PC-9 (cell line): Measurements from ENCODE around the gene MBOAT7. TPM values are rescaled to one million over a fixed set of nuclear protein-coding genes. Genes with fewer than 3 reads are reported as not detected.
A peak's percentile ranks its signal among the peaks of the same experiment; 100 is the strongest.

Source experiments
- BruUV-seq: library from RNA; stranded (reverse); fragments of 400-500 nt; replicated peaks from 2 replicates; lab custom pipeline; 2021; lab: Mats Ljungman, UMichigan
- CTCF ChIA-PET: fragments of 300-600 bp; sonication (Branson Sonifier 250); formaldehyde crosslinking; loops from one replicate; lab custom pipeline; 2022; ENCODE audit warnings: antibody characterized with exemption; lab: Charles Lee
- POLR2A ChIA-PET: fragments of 300-600 bp; sonication (Branson Sonifier 250); formaldehyde crosslinking; loops from one replicate; lab custom pipeline; 2022; ENCODE audit warnings: antibody characterized with exemption; ENCODE audit not compliant: unreplicated experiment; lab: Charles Lee
- DNase-seq, 2 experiments: peaks; one replicate each; pipeline versions ENCODE4 v3.0.0 to v3.0.0-alpha.2; 2015 to 2022; ENCODE audit warnings: mixed read lengths in 1 of 2
- H2AFZ ChIP-seq: fragments of 200-600 bp; sonication (generic); 2 replicates; pipeline ENCODE4 v1.8.1; 2017; ENCODE audit warnings: antibody characterized with exemption
- H3F3A ChIP-seq: fragments of 200-600 bp; sonication (generic); 2 replicates; pipeline ENCODE4 v1.8.1; 2017; ENCODE audit warnings: antibody characterized with exemption, mild to moderate bottlenecking, low read depth; ENCODE audit not compliant: insufficient read depth
- H3K27ac ChIP-seq: fragments of 200-600 bp; sonication (generic); 2 replicates; pipeline ENCODE4 v1.6.1; 2016; ENCODE audit warnings: mixed run types
- H3K27me3 ChIP-seq: fragments of 200-600 bp; sonication (generic); 2 replicates; pipeline ENCODE4 v1.6.1; 2016; ENCODE audit warnings: low read depth, mixed run types; ENCODE audit not compliant: insufficient read depth
- H3K36me3 ChIP-seq: fragments of 200-600 bp; sonication (generic); 2 replicates; pipeline ENCODE4 v1.6.1; 2016; ENCODE audit warnings: low read depth, mixed run types
- H3K4me1 ChIP-seq: fragments of 200-600 bp; sonication (generic); replicated peaks from 2 replicates; pipeline ENCODE4 v1.6.1; 2016; ENCODE audit warnings: mixed run types; ENCODE audit not compliant: insufficient read depth
- H3K4me2 ChIP-seq: fragments of 200-600 bp; sonication (generic); 2 replicates; pipeline ENCODE4 v1.6.1; 2017; ENCODE audit warnings: mixed run types
- H3K4me3 ChIP-seq: fragments of 200-600 bp; sonication (generic); 2 replicates; pipeline ENCODE4 v1.6.1; 2016; ENCODE audit warnings: mixed run types
- H3K79me2 ChIP-seq: fragments of 200-600 bp; sonication (generic); 2 replicates; pipeline ENCODE4 v1.6.1; 2017; ENCODE audit warnings: low read depth, mixed run types
- H3K9me2 ChIP-seq: fragments of 200-600 bp; sonication (generic); 2 replicates; pipeline ENCODE4 v1.8.1; 2017; ENCODE audit warnings: mild to moderate bottlenecking; ENCODE audit not compliant: insufficient read depth
- H3K9me3 ChIP-seq: fragments of 200-600 bp; sonication (generic); 2 replicates; pipeline ENCODE4 v1.8.1; 2016; ENCODE audit warnings: low read depth; ENCODE audit not compliant: insufficient read depth
- H4K20me1 ChIP-seq: fragments of 200-600 bp; sonication (generic); 2 replicates; pipeline ENCODE4 v1.8.1; 2017; ENCODE audit not compliant: insufficient read depth
- CTCF ChIP-seq: fragments of 200-600 bp; sonication (generic); conservative IDR thresholded peaks from 2 replicates; pipeline ENCODE4 v1.6.1; 2017; ENCODE audit warnings: mixed run types, antibody characterized with exemption, mild to moderate bottlenecking, moderate library complexity
- EZH2 ChIP-seq: fragments of 200-600 bp; sonication (generic); IDR thresholded peaks from 2 replicates; pipeline ENCODE4 v1.8.0; 2017; ENCODE audit warnings: antibody characterized with exemption, low read depth
- intact Hi-C: fragments of 100-400 bp; cut with micrococcal nuclease; formaldehyde crosslinking; loops from one replicate; pipeline ENCODE4 v1.10.0; 2022; ENCODE audit not compliant: unreplicated experiment
- total RNA-seq: library from RNA; stranded (reverse); gene quantifications from 2 replicates; pipeline ENCODE4 v1.2.3, GENCODE V29; 2021

Gene MBOAT7
- total RNA-seq, 1 experiment from 2014 or later: 494 TPM

DNA sequence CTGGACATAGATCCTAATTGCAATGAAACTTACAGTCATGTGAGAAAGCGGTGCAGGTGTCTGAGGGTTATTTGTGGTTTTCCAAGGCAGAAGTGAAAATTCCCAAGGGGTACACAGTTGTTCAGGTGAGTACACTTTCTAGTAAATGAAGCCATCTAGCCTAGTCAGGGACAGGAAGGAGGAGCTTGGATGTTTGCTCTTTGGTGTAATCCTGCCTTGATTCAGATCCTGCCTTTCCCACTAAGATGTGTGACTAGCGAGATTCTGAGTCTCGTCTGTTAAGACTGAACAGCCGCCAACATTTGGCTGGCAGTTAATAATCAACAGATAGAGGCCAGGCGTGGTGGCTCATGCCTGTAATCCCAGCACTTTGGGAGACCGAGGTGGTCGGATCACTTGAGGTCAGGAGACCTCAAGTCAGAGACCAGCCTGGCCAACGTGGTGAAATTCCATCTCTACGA lies 13.8 kb upstream of the MBOAT7 start:
- ChIA-PET POLR2A (no interaction called here), CTCF (no interaction called here)
- peaks cover 72% of the 10 kb centered on the region for H4K20me1 ChIP-seq
- no peaks in the 10 kb centered on the region for H3K9me2 ChIP-seq
- peaks cover 62% of the 10 kb centered on the region for H3K79me2 ChIP-seq
- peaks cover 74% of the 10 kb centered on the region for H3F3A ChIP-seq
- peak overlapping the region; percentile 85; the same call in 1 of the 2 replicates for H3K27ac ChIP-seq
- peaks cover 61% of the 10 kb centered on the region for H3K36me3 ChIP-seq
- BruUV-seq: no TSS peak
- no peaks in the 10 kb centered on the region for H3K9me3 ChIP-seq
- DNase-seq: no peak
- H2AFZ ChIP-seq: no peak overlapping the region
- peak overlapping the region; percentile 94 for H3K4me2 ChIP-seq
- TF ChIP-seq EZH2 (no peak), CTCF (no peak)
- no peaks in the 10 kb centered on the region for H3K27me3 ChIP-seq
- intact Hi-C loops: no loop called here
- H3K4me3 ChIP-seq: peak overlapping the region; percentile 82; the same call in 1 of the 2 replicates
- H3K4me1 ChIP-seq: peaks cover 47% of the 10 kb centered on the region

GRCh38 chr19:54201980-54202379 lies 12.6 kb upstream of the MBOAT7 start:
- intact Hi-C loops: no loop called here
- CTCF ChIA-PET: no interaction called here
- Histone ChIP-seq H2AFZ (no peak overlapping the region), H3K4me2 (peak overlapping the region; percentile 94), H3K4me1 (peaks cover 40% of the 10 kb centered on the region), H3K79me2 (peaks cover 62% of the 10 kb centered on the region), H3K27me3 (no peaks in the 10 kb centered on the region), H3F3A (peaks cover 64% of the 10 kb centered on the region), H3K27ac (peak overlapping the region; percentile 85), H3K4me3 (peak overlapping the region; percentile 82), H4K20me1 (peaks cover 60% of the 10 kb centered on the region), H3K9me2 (no peaks in the 10 kb centered on the region), H3K9me3 (no peaks in the 10 kb centered on the region), H3K36me3 (peaks cover 60% of the 10 kb centered on the region)
- no TSS peak for BruUV-seq
- DNase-seq: no peak
- POLR2A ChIA-PET: interaction anchor here (0.6 to 2.5 kb wide), 2 partner anchors 13 to 37 kb away, joined by 4 to 14 read pairs; partner anchors contain the start of gene MBOAT7
- TF ChIP-seq CTCF (no peak), EZH2 (no peak)

DNA sequence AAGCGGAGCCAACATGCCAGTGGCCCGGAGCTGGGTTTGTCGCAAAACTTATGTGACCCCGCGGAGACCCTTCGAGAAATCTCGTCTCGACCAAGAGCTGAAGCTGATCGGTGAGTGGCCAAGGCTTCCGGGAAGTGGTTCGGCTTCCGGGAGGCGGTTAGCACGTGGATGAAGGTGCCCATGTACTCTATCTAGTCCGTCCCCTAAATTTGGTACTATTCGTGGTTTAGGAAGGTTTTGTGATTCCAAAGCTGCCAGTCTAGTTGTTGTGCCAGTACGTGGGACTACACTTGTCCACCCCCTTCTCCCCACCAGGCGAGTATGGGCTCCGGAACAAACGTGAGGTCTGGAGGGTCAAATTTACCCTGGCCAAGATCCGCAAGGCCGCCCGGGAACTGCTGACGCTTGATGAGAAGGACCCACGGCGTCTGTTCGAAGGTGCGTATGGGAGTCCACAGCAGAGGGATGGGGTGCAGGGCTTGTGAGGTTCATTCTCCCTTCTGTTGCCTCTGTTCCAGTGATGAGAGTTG lies 11.9 kb upstream of the MBOAT7 start:
- POLR2A ChIA-PET: interaction anchor here (0.9 to 2.5 kb wide), 3 partner anchors 12 to 64 kb away, joined by 5 to 14 read pairs (median 6); partner anchors contain the start of genes CNOT3 and MBOAT7
- no peaks in the 10 kb centered on the region for H3K9me2 ChIP-seq
- no peaks in the 10 kb centered on the region for H3K9me3 ChIP-seq
- TF ChIP-seq EZH2: no peak
- TF ChIP-seq CTCF: no peak
- no peak overlapping the region for H2AFZ ChIP-seq
- peaks cover 40% of the 10 kb centered on the region for H3K4me1 ChIP-seq
- peak overlapping the region; percentile 94 for H3K4me2 ChIP-seq
- CTCF ChIA-PET: no interaction called here
- H3K27me3 ChIP-seq: no peaks in the 10 kb centered on the region
- BruUV-seq: TSS peak; percentile 45
- intact Hi-C loops: no loop called here
- peak overlapping the region; percentile 82 for H3K4me3 ChIP-seq
- peaks cover 62% of the 10 kb centered on the region for H3F3A ChIP-seq
- peak overlapping the region; percentile 85 for H3K27ac ChIP-seq
- peaks cover 55% of the 10 kb centered on the region for H3K79me2 ChIP-seq
- DNase-seq: no peak
- peaks cover 52% of the 10 kb centered on the region for H3K36me3 ChIP-seq
- H4K20me1 ChIP-seq: peaks cover 52% of the 10 kb centered on the region
